GM18526 (cell line): ENCODE measurements around the gene APRT.

Source experiments
- POLR2A ChIP-seq: IDR thresholded peaks from 3 replicates; pipeline ENCODE4 v1.6.1; 2011; ENCODE audit not compliant: insufficient read length; ENCODE audit errors: extremely low read depth

APRT gene

DNA sequence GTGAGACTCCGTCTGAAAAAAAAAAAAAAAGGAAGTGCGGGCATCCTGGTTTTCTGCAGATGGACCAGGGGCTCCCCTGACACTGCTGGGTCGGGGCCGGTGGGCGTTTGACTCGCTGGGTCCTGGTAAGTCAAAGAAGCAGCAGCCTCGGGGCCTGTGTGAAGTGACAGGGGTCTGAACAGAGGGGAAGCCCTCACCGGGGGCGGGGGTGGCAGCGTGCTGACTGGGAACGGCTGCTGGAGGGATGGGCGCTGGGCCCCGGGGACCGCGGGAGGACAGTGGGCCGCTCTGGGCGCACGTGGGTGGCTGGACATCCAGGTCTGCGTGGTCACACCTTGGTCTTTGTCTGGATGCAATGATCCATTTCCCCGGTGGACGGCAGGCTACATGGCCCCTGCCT is 36.8 kb upstream of the APRT start:
- TF ChIP-seq POLR2A: no peak

DNA sequence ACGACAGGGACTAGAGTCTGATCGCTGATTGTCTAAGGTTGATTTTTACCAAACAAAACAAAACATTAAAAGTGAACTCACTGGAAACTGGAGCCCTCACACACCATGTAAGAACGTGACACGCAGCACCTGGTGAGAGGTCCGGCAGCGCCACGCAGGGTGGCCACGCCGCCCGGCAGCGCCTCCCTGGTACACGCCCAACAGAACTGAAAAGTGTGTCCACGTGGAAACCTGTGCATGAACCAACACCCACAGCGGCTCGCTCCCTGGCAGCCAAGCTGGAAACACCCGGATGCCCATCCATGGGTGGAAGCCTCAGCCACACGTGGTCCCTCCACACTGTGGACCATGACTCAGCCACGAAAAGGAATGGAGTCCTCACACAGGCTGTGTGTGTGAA is 35.9 kb upstream of the APRT start:
- TF ChIP-seq POLR2A: no peak

DNA sequence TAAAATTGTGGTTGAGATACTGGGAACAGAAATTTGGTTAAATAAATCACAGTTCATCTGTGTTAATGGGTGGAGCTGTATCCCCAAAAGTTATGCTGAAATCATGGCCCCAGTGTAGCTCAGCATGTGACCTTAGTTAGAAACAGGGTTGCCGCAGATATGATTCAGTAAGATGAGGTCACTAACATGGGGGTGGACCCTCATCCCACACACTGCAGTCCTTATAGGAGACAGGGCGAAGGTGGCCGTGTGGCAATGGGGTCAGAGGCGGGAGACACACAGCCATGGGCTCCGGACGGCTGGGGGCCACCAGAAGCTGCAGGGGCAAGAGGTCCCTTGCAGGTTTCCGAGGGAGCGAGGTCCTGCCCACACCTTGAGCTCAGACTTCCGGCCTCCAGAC is 34.4 kb upstream of the APRT start:
- no peak for TF ChIP-seq POLR2A

- no peak for TF ChIP-seq POLR2A
Observed at GRCh38 chr16:88844419-88845036, 32.8 kb upstream of the APRT start.

DNA sequence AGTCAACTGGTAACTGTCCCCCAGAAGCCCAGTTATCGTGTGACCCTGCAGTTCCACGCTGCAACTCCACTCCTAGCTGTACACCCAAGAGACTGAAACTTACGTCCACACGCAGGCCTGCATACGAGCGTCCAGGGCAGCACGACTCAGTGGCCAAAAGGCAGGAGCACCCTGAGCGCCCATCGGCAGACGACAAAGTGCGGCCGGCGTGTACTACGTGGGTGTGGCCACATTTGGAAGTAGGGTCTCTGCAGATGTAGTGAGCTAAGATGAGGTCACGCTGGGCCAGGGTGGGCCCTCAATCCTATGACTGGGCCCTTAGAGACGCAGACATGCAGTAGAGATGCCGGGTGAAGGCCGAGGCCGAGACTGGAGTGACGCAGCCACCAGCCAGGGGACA is 31.5 kb upstream of the APRT start:
- no peak for TF ChIP-seq POLR2A

DNA sequence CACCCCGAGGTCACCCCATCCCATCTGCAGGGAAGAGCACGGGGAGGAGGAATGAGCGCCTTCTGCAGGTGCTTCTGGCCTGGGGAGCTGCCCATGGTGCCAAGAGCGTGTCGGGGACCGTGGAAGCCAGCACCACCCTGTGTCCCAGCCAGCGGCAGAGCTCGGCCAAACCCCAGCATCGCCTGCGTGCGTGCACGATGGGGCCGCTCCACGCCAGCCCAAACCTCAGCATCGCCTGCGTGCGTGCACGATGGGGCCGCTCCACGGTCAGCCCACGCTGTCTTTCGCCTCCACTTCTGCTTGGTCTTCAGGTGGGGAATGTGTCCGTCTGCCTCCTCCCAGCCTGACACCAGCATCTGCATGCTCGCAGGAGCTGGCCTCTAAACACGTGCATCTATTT is 31.1 kb upstream of the APRT start:
- TF ChIP-seq POLR2A: no peak

DNA sequence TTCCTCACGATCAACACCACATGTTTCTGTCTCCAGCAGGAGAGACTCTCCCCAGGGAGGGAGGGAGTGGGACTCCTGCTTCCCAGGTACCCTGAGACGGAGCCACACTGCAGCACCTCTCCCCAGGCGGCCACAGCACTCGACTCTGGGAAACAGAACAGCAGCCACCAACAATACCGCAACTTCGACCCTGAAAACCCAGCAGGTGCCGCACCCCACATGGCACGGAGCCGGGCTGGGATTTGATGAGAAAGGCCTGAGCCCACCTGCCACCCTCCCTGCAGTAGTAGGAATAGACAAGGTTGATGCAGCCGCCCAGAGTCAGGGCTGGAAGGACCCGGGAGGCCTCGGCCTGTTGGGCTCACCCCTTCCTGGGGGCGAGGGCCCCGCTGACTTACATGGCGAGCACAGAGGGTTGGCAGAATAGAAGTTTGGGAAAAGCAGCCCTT is 30.6 kb upstream of the APRT start:
- TF ChIP-seq POLR2A: no peak

GRCh38 chr16:88841521-88842307 is 30.0 kb upstream of the APRT start:
- TF ChIP-seq POLR2A: no peak

DNA sequence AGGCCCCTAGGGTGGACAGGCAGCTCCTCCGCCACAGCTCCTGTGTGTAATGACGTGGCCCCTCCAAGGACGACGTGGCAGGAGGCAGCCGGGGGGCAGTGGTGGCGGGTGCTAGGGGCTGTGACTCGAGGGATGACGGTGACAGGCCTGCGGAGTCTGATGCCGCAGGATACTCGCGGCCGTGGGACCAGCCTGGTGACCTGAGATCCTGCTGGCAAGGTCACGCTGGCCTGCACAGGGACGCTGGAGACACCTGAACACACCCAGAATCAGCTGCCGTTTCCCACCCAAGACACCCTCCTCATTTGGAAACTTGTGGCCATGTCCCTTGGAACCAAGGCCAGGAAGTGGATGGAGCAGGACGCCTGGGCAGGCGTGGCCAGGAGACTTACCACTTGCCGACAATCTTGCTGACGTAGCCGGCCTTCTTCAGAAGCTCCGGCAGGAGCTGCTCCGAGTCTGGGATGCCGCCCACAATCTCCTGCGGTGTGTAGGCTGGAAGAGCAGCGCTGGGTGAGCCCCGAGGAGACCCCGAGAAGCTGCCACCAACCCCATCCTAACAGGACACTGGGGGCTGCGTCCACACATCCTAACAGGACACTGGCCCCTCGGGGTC is 29.0 kb upstream of the APRT start:
- TF ChIP-seq POLR2A: no peak

- TF ChIP-seq POLR2A: no peak
Observed at GRCh38 chr16:88839745-88840599, 28.2 kb upstream of the APRT start.

GRCh38 chr16:88839026-88839529 is 27.4 kb upstream of the APRT start:
- TF ChIP-seq POLR2A: no peak

DNA sequence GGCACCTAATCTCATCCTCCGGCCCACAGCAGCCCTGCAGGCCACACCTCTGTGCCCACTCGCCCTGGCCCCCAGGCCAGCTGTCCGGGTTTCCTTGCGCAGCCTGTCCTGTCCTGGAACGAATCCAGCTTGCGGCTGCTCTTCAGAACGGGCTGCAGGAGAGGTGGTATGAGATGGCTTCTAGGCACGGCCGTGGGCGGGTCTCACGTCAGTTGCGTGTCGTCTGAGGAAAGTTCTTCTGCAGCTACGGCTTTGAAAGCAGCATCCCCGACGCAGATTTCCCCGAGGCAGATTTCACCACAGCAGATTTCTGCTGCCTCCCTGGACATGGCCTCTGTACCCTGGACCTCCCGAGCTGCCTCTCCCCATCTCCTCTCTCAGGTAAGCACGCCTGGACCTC is 26.8 kb upstream of the APRT start:
- no peak for TF ChIP-seq POLR2A

GRCh38 chr16:88837806-88838205 is 26.1 kb upstream of the APRT start:
- no peak for TF ChIP-seq POLR2A

DNA sequence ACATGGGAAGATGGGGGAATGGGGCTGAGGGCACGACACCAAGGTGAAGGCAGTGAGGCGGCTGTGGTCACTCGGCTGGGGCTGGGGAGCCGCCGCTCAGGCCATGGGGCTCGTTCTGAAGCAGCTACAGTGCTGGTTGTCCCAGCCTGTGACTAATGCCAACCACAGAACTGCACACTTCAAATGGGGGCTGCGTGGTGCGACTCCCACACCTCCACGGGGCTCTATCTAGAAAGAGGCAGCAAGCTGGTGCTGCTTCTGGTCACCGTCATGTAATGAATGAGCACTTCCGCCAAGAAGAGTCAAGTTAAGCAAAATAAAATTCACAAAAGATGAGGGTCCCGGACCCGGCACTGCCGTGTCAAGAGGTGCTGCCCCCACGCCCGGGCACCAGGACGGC is 25.1 kb upstream of the APRT start:
- no peak for TF ChIP-seq POLR2A

- no peak for TF ChIP-seq POLR2A
Observed at GRCh38 chr16:88835818-88836217, 24.1 kb upstream of the APRT start.
